Thoracic aorta (tissue), 2 donors: ENCODE results near the gene TMEM126B. TPM values are rescaled to one million over a fixed set of nuclear protein-coding genes. Genes with fewer than 3 reads are reported as not detected.

ENCODE experiments used
- ATAC-seq: fragments of 150-250 bp; one replicate; pipeline ENCODE4 v1.8.0; 2017; ENCODE audit warnings: low read depth; ENCODE audit not compliant: insufficient number of reproducible peaks, low FRiP score
- DNase-seq: peaks from one replicate; pipeline ENCODE4 v3.0.0-alpha.2; 2020; ENCODE audit warnings: low spot score
- H3K27ac ChIP-seq, 2 donors: fragments of 200-600 bp; sonication (generic); 1 replicate in 1 of 2; 2 replicates in 1 of 2; pipeline ENCODE4 v1.5.1; 2016; ENCODE audit warnings: mild to moderate bottlenecking in 2 of 2, moderate library complexity in 2 of 2
- H3K27me3 ChIP-seq: fragments of 200-600 bp; sonication (generic); replicated peaks from 2 replicates; pipeline ENCODE4 v1.6.0; 2016; ENCODE audit warnings: mild to moderate bottlenecking; ENCODE audit not compliant: insufficient read depth
- H3K36me3 ChIP-seq: fragments of 200-600 bp; sonication (generic); one replicate; pipeline ENCODE4 v1.5.1; 2016
- H3K4me1 ChIP-seq, 2 donors: fragments of 200-600 bp; sonication (generic); 1 replicate in 1 of 2; 2 replicates in 1 of 2; pipeline versions ENCODE4 v1.5.1 to v1.6.0; 2016; ENCODE audit warnings: low read depth in 2 of 2, mild to moderate bottlenecking in 1 of 2; ENCODE audit not compliant: control insufficient read depth in 1 of 2
- H3K4me3 ChIP-seq: fragments of 200-600 bp; sonication (generic); 2 replicates; pipeline ENCODE4 v1.5.1; 2016; ENCODE audit warnings: mild to moderate bottlenecking
- H3K9me3 ChIP-seq: fragments of 200-600 bp; sonication (generic); 2 replicates; pipeline ENCODE4 v1.5.1; 2016
- total RNA-seq, 2 donors: library from RNA; depleted of rRNA; stranded (reverse); fragments of >200 nt; gene quantifications; one replicate each; pipeline versions ENCODE4 v1.1.0 to v1.2.3, GENCODE V29; 2016
- TF ChIP-seq, protein P1 (sequence below): fragments of 200-600 bp; sonication (generic); IDR thresholded peaks from one replicate; pipeline ENCODE4 v1.5.1; 2019; ENCODE audit warnings: antibody characterized with exemption

The TMEM126B gene
- total RNA-seq, 2 donors from 2014 or later: 36.8 to 51.7 TPM

DNA sequence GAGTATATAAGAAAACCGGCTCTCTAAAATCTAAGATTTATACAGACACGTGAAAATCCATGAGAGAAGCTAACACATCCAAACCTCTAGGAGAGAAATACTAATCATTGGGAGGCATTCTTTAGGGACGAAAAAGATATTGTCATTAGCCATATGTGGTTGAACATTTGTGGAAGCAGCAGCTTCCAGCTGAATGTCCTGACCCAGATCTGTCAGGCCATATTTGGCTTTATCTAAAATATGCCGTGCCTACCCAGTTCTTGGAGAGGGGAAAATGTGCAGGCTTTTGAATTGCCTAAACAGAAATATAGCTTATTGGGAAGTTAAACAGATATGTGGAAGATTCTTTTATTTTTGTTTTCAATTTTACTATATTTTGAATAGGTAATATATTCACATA, 51.2 kb downstream of the TMEM126B start:
- no peak for ATAC-seq
- no peaks in the 10 kb centered on the region for H3K27me3 ChIP-seq
- no peaks in the 10 kb centered on the region for H3K36me3 ChIP-seq
- TF ChIP-seq, protein P1, sequence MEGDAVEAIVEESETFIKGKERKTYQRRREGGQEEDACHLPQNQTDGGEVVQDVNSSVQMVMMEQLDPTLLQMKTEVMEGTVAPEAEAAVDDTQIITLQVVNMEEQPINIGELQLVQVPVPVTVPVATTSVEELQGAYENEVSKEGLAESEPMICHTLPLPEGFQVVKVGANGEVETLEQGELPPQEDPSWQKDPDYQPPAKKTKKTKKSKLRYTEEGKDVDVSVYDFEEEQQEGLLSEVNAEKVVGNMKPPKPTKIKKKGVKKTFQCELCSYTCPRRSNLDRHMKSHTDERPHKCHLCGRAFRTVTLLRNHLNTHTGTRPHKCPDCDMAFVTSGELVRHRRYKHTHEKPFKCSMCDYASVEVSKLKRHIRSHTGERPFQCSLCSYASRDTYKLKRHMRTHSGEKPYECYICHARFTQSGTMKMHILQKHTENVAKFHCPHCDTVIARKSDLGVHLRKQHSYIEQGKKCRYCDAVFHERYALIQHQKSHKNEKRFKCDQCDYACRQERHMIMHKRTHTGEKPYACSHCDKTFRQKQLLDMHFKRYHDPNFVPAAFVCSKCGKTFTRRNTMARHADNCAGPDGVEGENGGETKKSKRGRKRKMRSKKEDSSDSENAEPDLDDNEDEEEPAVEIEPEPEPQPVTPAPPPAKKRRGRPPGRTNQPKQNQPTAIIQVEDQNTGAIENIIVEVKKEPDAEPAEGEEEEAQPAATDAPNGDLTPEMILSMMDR: no peak
- H3K4me1 ChIP-seq: peaks cover 0 to 5% of the 10 kb centered on the region in 2 donors
- no peak overlapping the region for H3K27ac ChIP-seq
- H3K9me3 ChIP-seq: no peaks in the 10 kb centered on the region
- no peak overlapping the region for H3K4me3 ChIP-seq
- DNase-seq: no peak

DNA sequence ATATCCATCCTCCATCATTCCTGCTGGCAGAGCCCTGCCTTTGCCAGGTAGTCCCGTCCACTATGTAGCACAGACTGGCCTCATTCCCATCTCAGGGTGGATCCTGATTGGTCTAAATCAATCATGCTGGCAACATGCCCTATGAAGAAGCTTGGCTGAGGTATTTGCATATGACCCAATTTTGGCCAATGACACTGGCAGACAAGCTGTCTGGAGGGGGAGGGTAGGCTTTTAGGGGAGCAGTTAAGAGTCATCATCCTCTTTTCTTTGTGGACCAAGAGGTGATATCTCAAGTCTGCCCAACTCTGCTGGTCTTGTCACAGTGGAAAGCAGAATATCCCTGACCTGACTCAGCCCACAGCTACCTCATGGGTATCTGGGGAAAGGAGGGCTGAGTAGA, 52.5 kb downstream of the TMEM126B start:
- Histone ChIP-seq H3K4me1 (peaks cover 0 to 15% of the 10 kb centered on the region in 2 donors), H3K27me3 (no peaks in the 10 kb centered on the region), H3K9me3 (no peaks in the 10 kb centered on the region), H3K36me3 (no peaks in the 10 kb centered on the region), H3K27ac (no peak overlapping the region), H3K4me3 (no peak overlapping the region)
- ATAC-seq (no peak), DNase-seq (no peak)
- TF ChIP-seq, protein P1: no peak

DNA sequence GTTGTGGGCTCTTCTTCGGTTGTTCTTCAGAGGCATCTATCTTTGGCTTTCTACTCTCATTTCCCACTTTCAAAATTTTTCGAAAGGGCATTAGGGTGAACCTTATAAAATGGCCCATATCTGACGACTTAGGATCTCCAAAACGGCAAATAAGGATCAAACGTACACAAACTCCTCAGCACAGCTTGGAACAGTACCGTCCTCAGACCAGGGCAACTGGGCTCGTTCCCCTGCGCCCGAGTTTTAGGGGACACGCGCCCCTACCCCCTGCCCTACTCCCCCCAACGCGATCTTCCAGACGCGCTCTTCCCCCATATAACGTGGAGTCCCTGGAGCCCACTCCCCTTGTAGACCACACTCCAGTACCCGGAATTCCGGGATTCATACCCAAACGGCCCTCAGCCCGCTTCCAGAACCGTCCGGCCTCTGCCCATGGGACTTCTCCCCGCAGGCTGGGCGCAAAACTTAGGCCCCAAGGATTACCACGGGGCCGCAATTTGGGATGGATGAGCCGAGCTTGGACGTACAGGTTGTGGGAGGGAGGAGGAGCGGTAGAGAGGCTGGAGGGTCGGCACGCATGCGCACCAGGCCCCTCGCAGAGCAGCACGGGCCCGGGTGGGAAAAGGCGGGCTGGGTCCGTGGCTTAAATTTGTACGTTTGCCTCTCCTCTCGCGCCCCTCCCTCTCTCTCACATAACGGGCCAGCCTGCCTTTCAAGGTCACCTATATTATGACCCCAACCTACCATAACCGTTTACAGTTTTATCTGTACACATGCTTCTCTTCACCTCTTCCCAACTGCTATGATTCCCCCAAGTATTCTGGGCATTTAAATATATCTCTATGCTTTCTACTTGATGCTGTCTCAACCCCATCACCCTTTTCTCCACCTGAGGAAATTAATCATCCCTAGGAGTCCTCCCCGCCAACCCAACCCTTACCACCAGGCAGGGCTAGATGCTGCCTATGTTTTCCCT, 54.2 kb downstream of the TMEM126B start:
- H3K4me1 ChIP-seq: peaks cover 5 to 15% of the 10 kb centered on the region in 2 donors
- H3K36me3 ChIP-seq: no peaks in the 10 kb centered on the region
- TF ChIP-seq, protein P1: no peak
- peak overlapping the region; percentile 84 for H3K4me3 ChIP-seq
- ATAC-seq (no peak), DNase-seq (no peak)
- H3K9me3 ChIP-seq: no peaks in the 10 kb centered on the region
- H3K27ac ChIP-seq: no peak overlapping the region
- H3K27me3 ChIP-seq: no peaks in the 10 kb centered on the region

DNA sequence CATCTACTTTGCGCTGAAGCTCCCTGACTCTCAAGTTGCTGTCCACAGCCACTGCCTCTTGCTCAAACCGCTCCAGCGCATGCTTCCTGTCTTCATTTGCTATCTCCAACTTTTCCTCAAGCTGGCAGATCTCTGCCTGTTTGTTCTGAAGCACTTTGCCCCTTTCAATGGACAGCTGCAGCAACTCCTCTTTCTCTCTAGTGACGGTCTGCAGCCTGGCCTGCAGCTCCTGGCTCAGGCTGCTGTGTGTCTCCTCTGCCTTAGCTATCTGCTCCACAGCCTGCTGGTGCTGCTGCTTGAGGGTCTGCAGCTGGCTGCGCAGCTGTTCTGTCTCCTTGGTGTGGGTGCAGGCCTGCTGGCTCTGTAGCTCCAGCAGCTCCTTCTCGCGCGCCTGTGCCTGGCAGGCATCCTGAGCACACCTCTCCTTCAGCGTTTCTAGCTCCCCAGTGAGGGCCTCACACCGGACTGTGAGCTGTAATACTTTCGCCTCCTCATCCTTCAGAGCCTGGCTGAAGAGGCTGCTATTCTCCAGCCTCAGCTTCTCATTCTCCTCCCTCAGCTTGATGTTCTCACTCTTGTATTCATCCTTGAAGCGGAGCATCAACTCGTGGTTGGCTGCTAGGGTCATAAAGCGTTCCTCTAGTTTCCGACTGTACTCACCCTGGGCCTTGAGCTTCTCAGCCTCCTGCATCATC, 56.9 kb downstream of the TMEM126B start:
- peaks cover 5 to 15% of the 10 kb centered on the region in 2 donors for H3K4me1 ChIP-seq
- no peaks in the 10 kb centered on the region for H3K9me3 ChIP-seq
- ATAC-seq (no peak), DNase-seq (no peak)
- no peaks in the 10 kb centered on the region for H3K36me3 ChIP-seq
- H3K27me3 ChIP-seq: no peaks in the 10 kb centered on the region
- TF ChIP-seq, protein P1: no peak
- H3K27ac ChIP-seq: peak overlapping the region; percentile 54 to 75
- peak overlapping the region; percentile 75 for H3K4me3 ChIP-seq
